Activated T-helper 1 cell treated with anti-CD3 and anti-CD28 coated beads, Interleukin-2, amount 50 U/mL, for 16 hours (primary cell): ENCODE measurements around the gene ACSL5.
"Not testable (repeated sequence)": the region's sequence is repeated elsewhere in the genome, so short reads cannot be mapped to it uniquely, and the experiment has no call there.

Source experiments
- DNase-seq, 2 donors: peaks; one replicate each; pipeline ENCODE4 v3.0.0-alpha.2; 2020; ENCODE audit warnings: low read depth in 1 of 2, low spot score in 1 of 2

Gene ACSL5

GRCh38 chr10:112460366-112460765 lies 86.5 kb downstream of the ACSL5 start:
- DNase-seq = no peak

- no peak for DNase-seq
Measured at GRCh38 chr10:112461029-112461887, 87.3 kb downstream of the ACSL5 start.

- not testable (repeated sequence) for DNase-seq
Measured at GRCh38 chr10:112464074-112464473, 90.2 kb downstream of the ACSL5 start.

- DNase-seq = no peak
Measured at GRCh38 chr10:112465299-112465883, 91.5 kb downstream of the ACSL5 start.

GRCh38 chr10:112466802-112467201 lies 92.9 kb downstream of the ACSL5 start:
- DNase-seq = no peak

- no peak for DNase-seq
Measured at GRCh38 chr10:112467541-112468075, 93.7 kb downstream of the ACSL5 start.

- no peak for DNase-seq
Measured at GRCh38 chr10:112471878-112472487, 98.1 kb downstream of the ACSL5 start.

- no peak for DNase-seq
Measured at GRCh38 chr10:112475575-112476218, 101.8 kb downstream of the ACSL5 start.
